ENCODE results near the gene MRPL27. TPM values are rescaled to one million over a fixed set of nuclear protein-coding genes. Genes with fewer than 3 reads are reported as not detected.

Gene MRPL27
- total and polyA plus RNA-seq, 2 donors (not counting 1 experiment from before 2014, with no cell fraction given) = 32.5 to 40.2 TPM

- no CpG with 5 or more reads among the region's 2 CpGs for WGBS (ENCODE audit: insufficient coverage)
- ChIA-PET POLR2A (interaction anchor here (0.6 to 0.7 kb wide), 2 partner anchors 14 to 114 kb away, joined by 4 to 8 read pairs; no protein-coding TSS in a partner anchor), CTCF (interaction anchor here (1.3 to 3.3 kb wide), 2 partner anchors 25 to 63 kb away, joined by 4 to 26 read pairs; partner anchors contain the start of gene LRRC59)
- no peak overlapping the region for H3K4me2 ChIP-seq (replicated peaks; ENCODE audit: low read depth, low read length, poor library complexity, severe bottlenecking)
- TF ChIP-seq CTCF (IDR thresholded peaks at IDR 0.05) = no peak
- no peak for TF ChIP-seq EZH2 (IDR thresholded peaks at IDR 0.05; ENCODE audit: borderline replicate concordance, insufficient read depth, low read depth, low read length, poor library complexity, severe bottlenecking)
- DNase-seq (no peak), ATAC-seq (ENCODE audit: low read depth) (no peak)
- no peak overlapping the region for H2AFZ ChIP-seq (ENCODE audit: insufficient read depth, low read depth, low read length, poor library complexity, severe bottlenecking)
- H3K79me2 ChIP-seq (ENCODE audit: control insufficient read depth, insufficient read depth, low read length) = peaks cover 16% of the 10 kb centered on the region
- H3K36me3 ChIP-seq (replicated peaks in 1 of 2; ENCODE audit: control extremely low read depth in 1 of 2, control insufficient read depth in 1 of 2, extremely low read depth in 1 of 2, insufficient read depth in 2 of 2, low read length in 1 of 2) = no peaks in the 10 kb centered on the region
- H4K20me1 ChIP-seq (ENCODE audit: control insufficient read depth, insufficient read depth, low read length, poor library complexity, severe bottlenecking) = no peaks in the 10 kb centered on the region
- H3K4me3 ChIP-seq (ENCODE audit: control extremely low read depth in 1 of 5, extremely low read depth in 1 of 5, insufficient read depth in 1 of 5, low read depth in 2 of 5, low read length in 4 of 5) = no peak overlapping the region
- H3K27me3 Mint-ChIP-seq = no peaks in the 10 kb centered on the region
- H3K4me3 Mint-ChIP-seq = no peak overlapping the region
- no peaks in the 10 kb centered on the region for H3K9me3 Mint-ChIP-seq (ENCODE audit: insufficient read depth)
- H3K4me1 Mint-ChIP-seq = peaks cover 50% of the 10 kb centered on the region
- H3K9me3 ChIP-seq (ENCODE audit: control extremely low read depth in 1 of 3, control insufficient read depth in 2 of 3, insufficient read depth in 1 of 3, low read length in 2 of 3) = peaks cover 0 to 10% (median 4%) of the 10 kb centered on the region in 3 donors
- no peak overlapping the region for H3K9ac ChIP-seq (ENCODE audit: low read length)
- H3K4me1 ChIP-seq (ENCODE audit: control insufficient read depth in 2 of 2, insufficient read depth in 2 of 2, low read length in 2 of 2) = peaks cover 31 to 44% of the 10 kb centered on the region in 2 donors
- intact Hi-C loops (cut with micrococcal nuclease) = loop anchor here (10.0 kb wide), 1 partner anchor 48 kb away; the partner anchor contains the start of genes EME1 and MRPL27
- H3K27ac Mint-ChIP-seq = peak overlapping the region; percentile 32
- no peak overlapping the region for H3K27ac ChIP-seq (ENCODE audit: low read length in 2 of 2)
- no peaks in the 10 kb centered on the region for H3K27me3 ChIP-seq (replicated peaks in 1 of 4; ENCODE audit: control extremely low read depth in 1 of 4, control insufficient read depth in 3 of 4, insufficient read depth in 4 of 4, low read length in 3 of 4)
Measured at GRCh38 chr17:50422738-50423137, 49.8 kb upstream of the MRPL27 start.

All from B cell (primary cell).